Chondrocyte (in vitro differentiated cells): Measurements from ENCODE around the gene ADORA3. TPM values are rescaled to one million over a fixed set of nuclear protein-coding genes. Genes with fewer than 3 reads are reported as not detected.

Experiments used
- DNase-seq: peaks from one replicate; pipeline ENCODE4 v3.0.0; 2021; ENCODE audit warnings: mixed read lengths, low spot score
- H3K27ac Mint-ChIP-seq: one replicate; pipeline ENCODE4 v1.8.0; 2021; ENCODE audit warnings: mild to moderate bottlenecking, moderate library complexity, mixed read lengths; ENCODE audit not compliant: unreplicated experiment
- H3K27me3 Mint-ChIP-seq: 2 replicates; pipeline ENCODE4 v1.8.0; 2021; ENCODE audit warnings: low read depth, mixed read lengths
- H3K36me3 Mint-ChIP-seq: 2 replicates; pipeline ENCODE4 v1.8.0; 2021; ENCODE audit warnings: low read depth, mixed read lengths
- H3K4me1 Mint-ChIP-seq: 2 replicates; pipeline ENCODE4 v1.8.0; 2021; ENCODE audit warnings: low read depth, mild to moderate bottlenecking, mixed read lengths
- H3K4me3 Mint-ChIP-seq: one replicate; pipeline ENCODE4 v1.8.0; 2021; ENCODE audit warnings: mild to moderate bottlenecking, moderate library complexity, mixed read lengths; ENCODE audit not compliant: unreplicated experiment
- H3K9me3 Mint-ChIP-seq: 2 replicates; pipeline ENCODE4 v1.8.0; 2021; ENCODE audit warnings: low read depth, mixed read lengths
- total RNA-seq: library from RNA; stranded (reverse); gene quantifications from 3 replicates; pipeline ENCODE4 v1.2.1, GENCODE V29; 2021
- TF ChIP-seq, protein P1 (sequence below): fragments of 200-600 bp; sonication (generic); IDR thresholded peaks from 2 replicates; pipeline ENCODE4 v1.5.0; 2021; ENCODE audit warnings: antibody characterized with exemption, mild to moderate bottlenecking, moderate library complexity

ADORA3 gene
- total RNA-seq, 1 donor from 2014 or later = not detected

DNA sequence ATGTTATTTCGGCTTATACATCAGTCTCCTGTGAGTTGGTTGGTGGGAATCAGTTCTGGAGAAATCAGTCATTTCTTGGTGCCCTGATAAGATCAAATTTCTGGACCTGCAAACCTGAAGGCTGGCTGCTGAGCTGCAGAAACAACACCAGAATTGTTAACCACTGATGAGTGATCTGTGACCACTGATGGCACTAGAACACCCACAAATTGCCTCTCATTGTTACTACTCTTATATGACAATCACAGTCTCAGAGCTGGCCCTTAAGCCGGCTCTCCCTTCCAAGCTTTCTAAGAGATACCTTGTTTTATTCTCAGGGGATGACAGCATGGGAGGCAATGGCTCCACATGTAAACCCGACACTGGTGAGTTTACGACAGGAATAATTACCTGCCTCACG is 27.7 kb downstream of the ADORA3 start:
- Mint-ChIP-seq H3K27ac (no peak overlapping the region), H3K4me1 (peaks cover 21% of the 10 kb centered on the region), H3K4me3 (no peak overlapping the region), H3K9me3 (no peaks in the 10 kb centered on the region), H3K36me3 (peaks cover 5% of the 10 kb centered on the region), H3K27me3 (peaks cover 1% of the 10 kb centered on the region)
- DNase-seq = no peak
- TF ChIP-seq, protein P1, sequence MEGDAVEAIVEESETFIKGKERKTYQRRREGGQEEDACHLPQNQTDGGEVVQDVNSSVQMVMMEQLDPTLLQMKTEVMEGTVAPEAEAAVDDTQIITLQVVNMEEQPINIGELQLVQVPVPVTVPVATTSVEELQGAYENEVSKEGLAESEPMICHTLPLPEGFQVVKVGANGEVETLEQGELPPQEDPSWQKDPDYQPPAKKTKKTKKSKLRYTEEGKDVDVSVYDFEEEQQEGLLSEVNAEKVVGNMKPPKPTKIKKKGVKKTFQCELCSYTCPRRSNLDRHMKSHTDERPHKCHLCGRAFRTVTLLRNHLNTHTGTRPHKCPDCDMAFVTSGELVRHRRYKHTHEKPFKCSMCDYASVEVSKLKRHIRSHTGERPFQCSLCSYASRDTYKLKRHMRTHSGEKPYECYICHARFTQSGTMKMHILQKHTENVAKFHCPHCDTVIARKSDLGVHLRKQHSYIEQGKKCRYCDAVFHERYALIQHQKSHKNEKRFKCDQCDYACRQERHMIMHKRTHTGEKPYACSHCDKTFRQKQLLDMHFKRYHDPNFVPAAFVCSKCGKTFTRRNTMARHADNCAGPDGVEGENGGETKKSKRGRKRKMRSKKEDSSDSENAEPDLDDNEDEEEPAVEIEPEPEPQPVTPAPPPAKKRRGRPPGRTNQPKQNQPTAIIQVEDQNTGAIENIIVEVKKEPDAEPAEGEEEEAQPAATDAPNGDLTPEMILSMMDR = no peak

DNA sequence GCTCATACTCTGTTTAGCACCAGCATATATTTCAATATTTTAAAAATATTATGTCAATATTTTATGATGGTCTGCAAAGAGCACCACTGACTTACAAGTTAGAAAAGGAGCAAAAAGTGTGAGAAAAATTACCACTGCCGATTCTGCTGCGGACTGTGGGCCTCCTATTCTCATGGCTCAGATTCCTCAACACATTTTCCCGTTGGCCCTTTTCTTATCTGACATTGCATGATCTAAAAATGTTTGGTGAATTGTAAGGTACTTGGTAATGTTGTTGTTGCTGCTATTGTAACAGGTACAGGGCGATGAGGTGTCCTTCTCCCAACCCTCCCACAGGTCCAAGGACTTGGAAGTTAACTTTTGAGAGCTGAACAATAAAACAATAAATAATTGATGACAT is 28.9 kb downstream of the ADORA3 start:
- no peaks in the 10 kb centered on the region for H3K9me3 Mint-ChIP-seq
- TF ChIP-seq, protein P1 = no peak
- H3K36me3 Mint-ChIP-seq = peaks cover 5% of the 10 kb centered on the region
- peaks cover 1% of the 10 kb centered on the region for H3K27me3 Mint-ChIP-seq
- H3K4me3 Mint-ChIP-seq = no peak overlapping the region
- H3K4me1 Mint-ChIP-seq = peaks cover 21% of the 10 kb centered on the region
- H3K27ac Mint-ChIP-seq = no peak overlapping the region
- no peak for DNase-seq

DNA sequence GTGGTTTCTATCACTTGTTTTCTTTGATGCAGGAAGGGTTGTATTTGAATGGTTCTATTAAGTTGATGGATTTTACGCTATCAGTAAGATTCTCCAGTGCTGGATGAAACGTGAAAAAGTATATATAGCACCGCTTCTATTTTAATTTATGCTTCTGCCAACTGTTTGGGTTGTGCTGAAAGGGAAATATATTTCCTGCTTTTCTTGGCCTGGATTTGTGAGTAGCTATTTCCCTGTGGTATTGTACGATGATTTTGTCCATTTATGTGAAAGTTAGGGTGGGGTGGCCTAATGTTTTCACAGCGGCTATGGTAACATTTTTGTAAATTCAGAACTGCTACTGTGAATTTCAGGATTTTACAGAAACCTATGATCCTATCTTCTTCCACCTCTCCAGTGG is 29.3 kb downstream of the ADORA3 start:
- Mint-ChIP-seq H3K36me3 (peaks cover 5% of the 10 kb centered on the region), H3K9me3 (no peaks in the 10 kb centered on the region), H3K4me3 (no peak overlapping the region), H3K27ac (peak overlapping the region; percentile 20), H3K27me3 (peaks cover 1% of the 10 kb centered on the region), H3K4me1 (peaks cover 21% of the 10 kb centered on the region)
- TF ChIP-seq, protein P1 = no peak
- no peak for DNase-seq

DNA sequence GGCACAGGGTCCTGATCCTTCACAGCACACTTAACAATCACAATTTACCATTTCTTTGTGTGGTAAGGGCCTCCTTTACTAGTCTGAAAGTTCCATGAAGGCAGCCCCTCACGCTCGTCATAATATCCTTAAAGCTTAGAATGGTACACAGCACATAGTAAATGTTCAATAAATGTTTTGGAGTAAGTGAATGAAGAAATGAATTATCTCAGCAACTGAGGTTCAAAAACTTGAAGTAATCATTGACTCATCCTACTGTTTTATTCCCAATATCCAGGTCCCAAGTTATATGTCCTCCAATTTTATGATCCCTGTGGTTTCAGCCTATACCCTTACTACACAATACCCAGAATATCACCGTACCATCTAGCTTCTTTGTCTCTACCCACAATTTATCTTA is 31.9 kb downstream of the ADORA3 start:
- no peak overlapping the region for H3K4me3 Mint-ChIP-seq
- DNase-seq = no peak
- no peaks in the 10 kb centered on the region for H3K9me3 Mint-ChIP-seq
- H3K4me1 Mint-ChIP-seq = peaks cover 21% of the 10 kb centered on the region
- no peak overlapping the region for H3K27ac Mint-ChIP-seq
- H3K36me3 Mint-ChIP-seq = peaks cover 2% of the 10 kb centered on the region
- H3K27me3 Mint-ChIP-seq = peaks cover 1% of the 10 kb centered on the region
- TF ChIP-seq, protein P1 = no peak

DNA sequence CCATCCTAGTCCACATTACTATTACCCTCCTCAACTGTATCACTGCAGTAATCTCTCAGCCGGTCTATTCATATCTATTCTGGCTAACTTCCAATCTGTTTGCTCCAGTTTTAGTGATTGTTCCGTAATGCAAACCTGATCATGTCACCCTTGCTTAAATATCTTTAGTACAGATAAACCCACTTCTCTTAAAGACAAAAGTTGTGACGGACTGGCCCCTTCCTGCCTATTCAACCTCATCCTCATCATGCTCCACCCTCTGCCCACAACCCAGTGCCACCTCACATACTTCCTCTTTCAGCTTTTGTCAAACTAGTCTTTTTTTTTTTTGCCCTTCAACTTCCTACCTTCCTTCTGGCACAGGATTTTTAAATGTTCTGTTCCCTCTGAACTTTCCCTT is 32.4 kb downstream of the ADORA3 start:
- TF ChIP-seq, protein P1 = no peak
- Mint-ChIP-seq H3K27ac (no peak overlapping the region), H3K4me1 (peaks cover 21% of the 10 kb centered on the region), H3K4me3 (no peak overlapping the region), H3K36me3 (peaks cover 2% of the 10 kb centered on the region), H3K9me3 (no peaks in the 10 kb centered on the region), H3K27me3 (peaks cover 1% of the 10 kb centered on the region)
- DNase-seq = no peak
